HPDE6-E6E7 (cell line): ENCODE data around the gene UBE2I.

Experiments used
- DNase-seq: peaks from one replicate; pipeline ENCODE4 v3.0.0; 2011; ENCODE audit warnings: missing footprints; ENCODE audit errors: extremely low spot score

UBE2I gene

GRCh38 chr16:1330260-1330914 is 21.0 kb downstream of the UBE2I start:
- no peak for DNase-seq

- no peak for DNase-seq
These were observed 21.7 kb downstream of the UBE2I start for GRCh38 chr16:1330931-1331711.

- DNase-seq: peak; percentile 83
These were observed 22.5 kb downstream of the UBE2I start for GRCh38 chr16:1331712-1332617.

GRCh38 chr16:1332618-1333148 is 23.2 kb downstream of the UBE2I start:
- no peak for DNase-seq

- peak; percentile 42 for DNase-seq
These were observed 23.8 kb downstream of the UBE2I start, which contains the start of gene BAIAP3 for GRCh38 chr16:1333149-1333812. BAIAP3 (plus strand) TSS chr16:1333645; CDS start chr16:1338550, 4,905 bp downstream.

GRCh38 chr16:1333854-1334700 is 24.6 kb downstream of the UBE2I start:
- no peak for DNase-seq

GRCh38 chr16:1334739-1335138 is 25.3 kb downstream of the UBE2I start:
- no peak for DNase-seq

GRCh38 chr16:1335211-1335971 is 26.0 kb downstream of the UBE2I start:
- no peak for DNase-seq

GRCh38 chr16:1335996-1336395 is 26.6 kb downstream of the UBE2I start:
- no peak for DNase-seq

- DNase-seq: no peak
These were observed 27.2 kb downstream of the UBE2I start for GRCh38 chr16:1336619-1337018.

- no peak for DNase-seq
These were observed 28.1 kb downstream of the UBE2I start for GRCh38 chr16:1337486-1337885.

GRCh38 chr16:1338119-1338730 is 28.8 kb downstream of the UBE2I start:
- no peak for DNase-seq

- no peak for DNase-seq
These were observed 29.6 kb downstream of the UBE2I start for GRCh38 chr16:1338855-1339675.

- DNase-seq: no peak
These were observed 31.5 kb downstream of the UBE2I start for GRCh38 chr16:1340730-1341494.

- no peak for DNase-seq
These were observed 32.3 kb downstream of the UBE2I start for GRCh38 chr16:1341495-1342420.
